ENCODE measurements around the gene PLEKHG1. TPM values are rescaled to one million over a fixed set of nuclear protein-coding genes. Genes with fewer than 3 reads are reported as not detected.

Gene PLEKHG1
- total RNA-seq, 1 donor from 2014 or later, result 7.4 TPM

GRCh38 chr6:150620763-150621162 is 21.1 kb downstream of the PLEKHG1 start:
- no peaks in the 10 kb centered on the region for H3K9me3 ChIP-seq (replicated peaks)
- intact Hi-C loops (cut with micrococcal nuclease), result no loop called here
- H3K27ac ChIP-seq (replicated peaks), result no peak overlapping the region
- DNase-seq, result no peak
- H3K36me3 ChIP-seq, result no peaks in the 10 kb centered on the region
- no peak overlapping the region for H3K4me3 ChIP-seq
- peaks cover 77% of the 10 kb centered on the region for H3K4me1 ChIP-seq
- no peaks in the 10 kb centered on the region for H3K27me3 ChIP-seq (ENCODE audit: low read depth)
- TF ChIP-seq CTCF (IDR thresholded peaks at IDR 0.05; ENCODE audit: borderline replicate concordance), result no peak

- H3K27ac ChIP-seq (replicated peaks), result peak overlapping the region; percentile 40
- intact Hi-C loops (cut with micrococcal nuclease), result no loop called here
These were observed 22.8 kb downstream of the PLEKHG1 start for GRCh38 chr6:150622476-150622875.

GRCh38 chr6:150622941-150623874 is 23.5 kb downstream of the PLEKHG1 start:
- Histone ChIP-seq H3K27me3 (ENCODE audit: low read depth) (no peaks in the 10 kb centered on the region), H3K4me3 (no peak overlapping the region), H3K4me1 (peaks cover 78% of the 10 kb centered on the region), H3K36me3 (no peaks in the 10 kb centered on the region), H3K9me3 (replicated peaks) (no peaks in the 10 kb centered on the region), H3K27ac (replicated peaks) (peak overlapping the region; percentile 56)
- intact Hi-C loops (cut with micrococcal nuclease), result no loop called here
- DNase-seq, result no peak
- no peak for TF ChIP-seq CTCF (IDR thresholded peaks at IDR 0.05; ENCODE audit: borderline replicate concordance)

More at GRCh38 chr6:150622476-150622875, 22.8 kb downstream of the PLEKHG1 start:
- no peak for DNase-seq
- Histone ChIP-seq H3K4me3 (no peak overlapping the region), H3K36me3 (no peaks in the 10 kb centered on the region), H3K4me1 (peaks cover 78% of the 10 kb centered on the region), H3K9me3 (replicated peaks) (no peaks in the 10 kb centered on the region), H3K27me3 (ENCODE audit: low read depth) (no peaks in the 10 kb centered on the region)
- TF ChIP-seq CTCF (IDR thresholded peaks at IDR 0.05; ENCODE audit: borderline replicate concordance), result no peak

GRCh38 chr6:150624191-150624590 is 24.5 kb downstream of the PLEKHG1 start:
- no peak for DNase-seq
- intact Hi-C loops (cut with micrococcal nuclease), result no loop called here
- Histone ChIP-seq H3K36me3 (no peaks in the 10 kb centered on the region), H3K4me3 (no peak overlapping the region), H3K27me3 (ENCODE audit: low read depth) (no peaks in the 10 kb centered on the region), H3K27ac (replicated peaks) (no peak overlapping the region), H3K9me3 (replicated peaks) (no peaks in the 10 kb centered on the region), H3K4me1 (peaks cover 74% of the 10 kb centered on the region)
- TF ChIP-seq CTCF (IDR thresholded peaks at IDR 0.05; ENCODE audit: borderline replicate concordance), result no peak

GRCh38 chr6:150625927-150626326 is 26.2 kb downstream of the PLEKHG1 start:
- no peak overlapping the region for H3K27ac ChIP-seq (replicated peaks)
- H3K4me3 ChIP-seq, result no peak overlapping the region
- intact Hi-C loops (cut with micrococcal nuclease), result no loop called here
- H3K4me1 ChIP-seq, result peaks cover 57% of the 10 kb centered on the region
- no peak for TF ChIP-seq CTCF (IDR thresholded peaks at IDR 0.05; ENCODE audit: borderline replicate concordance)
- no peaks in the 10 kb centered on the region for H3K36me3 ChIP-seq
- no peaks in the 10 kb centered on the region for H3K27me3 ChIP-seq (ENCODE audit: low read depth)
- no peaks in the 10 kb centered on the region for H3K9me3 ChIP-seq (replicated peaks)
- no peak for DNase-seq
